Epidermal melanocyte (primary cell): ENCODE measurements around the gene USHBP1.

Experiments
- DNase-seq: peaks from one replicate; pipeline ENCODE4 v3.0.0; 2011; ENCODE audit warnings: low spot score; ENCODE audit not compliant: insufficient read length

USHBP1 gene

GRCh38 chr19:17263712-17264640, 569 bp downstream of the USHBP1 start:
- DNase-seq = no peak

DNA sequence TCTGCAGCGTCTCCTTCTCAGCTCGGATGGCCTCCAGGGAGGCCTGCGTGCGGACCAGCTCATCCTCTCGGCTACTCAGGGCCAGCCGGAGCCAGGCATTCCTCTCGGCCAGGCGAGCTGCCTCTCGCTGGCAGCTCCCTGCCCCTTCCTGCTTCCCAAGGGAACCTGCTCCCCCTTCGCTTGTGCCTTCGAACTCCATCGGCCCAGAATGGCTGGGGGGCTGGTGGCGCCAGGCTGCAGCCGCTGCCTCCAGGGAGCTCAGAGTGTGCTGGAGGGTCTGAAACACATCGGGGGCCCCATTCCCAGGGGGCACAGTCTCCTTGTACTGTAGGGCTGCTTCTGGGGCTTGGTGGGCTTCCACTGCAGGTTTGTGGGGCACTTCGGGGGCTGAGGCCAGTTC, 2.0 kb downstream of the USHBP1 start:
- no peak for DNase-seq

DNA sequence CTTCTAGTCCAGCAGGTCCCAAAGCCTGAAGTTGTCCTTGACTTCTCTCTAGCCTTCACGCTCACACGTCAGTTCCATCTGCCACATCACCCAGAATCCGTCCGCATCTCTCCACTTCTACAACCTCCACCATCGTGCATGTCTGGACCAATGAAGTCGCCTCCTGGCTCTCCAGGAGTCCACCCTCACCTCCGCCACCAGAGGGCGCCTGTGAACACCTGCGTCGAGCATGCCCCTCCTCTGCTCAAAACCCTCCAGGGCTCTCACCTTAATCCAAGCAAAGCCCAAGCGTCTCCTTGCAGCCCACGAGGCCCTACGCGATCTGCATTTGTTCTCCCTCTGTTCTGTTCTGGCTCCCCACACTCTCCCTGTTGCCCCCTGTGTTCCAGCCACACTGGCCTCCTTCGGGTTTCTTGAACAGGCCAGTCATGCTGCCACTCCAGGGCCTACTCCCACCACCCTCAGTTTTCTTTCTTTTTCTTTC, 3.7 kb downstream of the USHBP1 start:
- peak; percentile 84 for DNase-seq

- no peak for DNase-seq
These were observed 4.6 kb downstream of the USHBP1 start for GRCh38 chr19:17259934-17260333.

GRCh38 chr19:17259118-17259780, 5.3 kb downstream of the USHBP1 start:
- DNase-seq = no peak

GRCh38 chr19:17256130-17256529, 8.4 kb downstream of the USHBP1 start:
- DNase-seq = no peak

GRCh38 chr19:17255150-17255621, 9.4 kb downstream of the USHBP1 start:
- DNase-seq = no peak

DNA sequence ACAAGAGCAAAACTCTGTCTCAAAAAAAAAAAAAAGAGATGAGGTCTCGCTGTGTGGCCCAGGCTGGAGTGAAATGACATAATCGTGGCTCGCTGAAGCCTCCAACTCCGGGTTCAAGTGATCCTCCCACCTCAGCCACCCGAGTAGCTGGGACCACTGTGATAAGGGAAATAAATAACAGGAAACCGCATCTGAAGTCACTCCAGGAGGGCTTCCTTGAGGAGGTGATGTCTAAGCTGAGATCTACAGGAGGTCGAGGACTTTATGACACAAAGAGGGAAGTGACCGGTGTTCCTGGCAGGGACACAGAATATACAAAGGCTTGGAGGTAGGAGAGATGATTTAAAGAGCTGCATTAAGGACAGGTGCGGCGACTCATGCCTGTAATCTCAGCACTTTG, 9.9 kb downstream of the USHBP1 start:
- DNase-seq = no peak

DNA sequence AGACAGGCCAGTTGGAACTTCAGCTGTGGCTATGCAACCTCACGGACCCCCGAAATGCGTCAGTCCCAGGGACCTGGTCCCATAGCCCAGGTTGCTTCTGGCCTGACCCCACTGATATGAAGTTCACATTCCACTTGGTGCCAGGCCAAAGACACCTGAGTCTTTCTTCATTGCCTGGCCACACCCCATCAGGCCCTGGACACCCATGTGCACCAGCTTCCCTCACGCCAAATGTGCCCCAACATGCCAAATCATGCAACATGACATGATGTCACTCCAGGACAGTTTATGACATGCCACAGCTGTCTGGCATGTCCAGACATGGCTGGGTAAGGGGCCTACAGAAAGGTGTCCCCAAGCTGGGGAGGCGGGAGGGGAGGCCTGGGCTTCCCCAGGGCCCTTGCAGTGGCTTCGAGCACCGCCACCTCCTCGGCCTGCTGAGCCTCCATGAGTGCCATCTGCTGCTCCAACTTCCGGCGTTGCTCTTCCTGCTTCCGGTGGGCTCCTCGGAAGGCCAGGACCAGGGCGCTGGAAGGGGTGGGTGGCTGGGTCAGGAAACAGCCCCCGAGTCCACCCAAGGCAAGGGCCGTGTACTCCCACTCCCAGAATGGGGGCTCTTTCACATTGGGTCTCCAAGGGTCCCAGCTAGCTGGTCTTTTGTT, 14.5 kb downstream of the USHBP1 start:
- no peak for DNase-seq

GRCh38 chr19:17248011-17248776, 16.4 kb downstream of the USHBP1 start:
- DNase-seq = no peak

DNA sequence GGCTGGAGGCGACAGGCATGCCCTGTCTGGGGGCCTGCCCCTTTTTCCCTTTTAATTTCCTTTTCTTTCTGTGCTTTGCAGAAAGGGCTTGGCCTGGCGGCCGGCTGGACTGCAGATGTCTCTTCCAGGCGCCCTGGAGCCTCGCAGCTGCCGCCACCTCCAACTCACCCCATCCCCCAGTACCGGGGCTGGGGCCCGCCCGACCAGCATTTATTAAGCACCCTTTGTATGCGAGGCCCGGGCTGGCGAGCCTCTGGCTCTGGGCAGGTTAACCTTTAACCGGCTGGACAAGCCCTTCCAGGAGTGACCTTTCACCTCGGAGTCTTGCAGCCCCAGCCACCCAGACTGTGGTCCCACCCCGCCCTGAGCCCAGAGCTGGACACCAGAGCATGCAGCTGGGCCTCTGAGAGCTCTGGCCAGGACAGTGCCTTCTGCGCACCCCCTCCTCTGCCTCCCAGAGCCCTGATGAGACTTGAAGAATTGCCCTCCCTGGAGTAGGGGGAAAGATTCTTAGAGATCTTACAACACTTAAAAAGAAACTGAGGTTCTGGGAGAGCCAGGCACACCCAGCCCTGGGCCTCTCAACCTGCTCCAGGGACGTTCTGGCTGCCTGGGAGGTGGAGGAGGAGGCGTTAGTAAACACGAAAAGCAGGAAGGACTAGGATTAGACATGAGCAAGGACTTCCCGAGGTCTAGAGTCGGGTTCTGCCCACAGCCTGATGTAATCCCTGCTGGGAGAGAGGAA, 17.7 kb downstream of the USHBP1 start:
- DNase-seq = no peak

GRCh38 chr19:17245535-17245984, 19.0 kb downstream of the USHBP1 start, which contains the start of gene NR2F6:
NR2F6 (minus strand) TSS chr19:17245919; CDS start chr19:17245220, 699 bp downstream.
- DNase-seq = no peak

DNA sequence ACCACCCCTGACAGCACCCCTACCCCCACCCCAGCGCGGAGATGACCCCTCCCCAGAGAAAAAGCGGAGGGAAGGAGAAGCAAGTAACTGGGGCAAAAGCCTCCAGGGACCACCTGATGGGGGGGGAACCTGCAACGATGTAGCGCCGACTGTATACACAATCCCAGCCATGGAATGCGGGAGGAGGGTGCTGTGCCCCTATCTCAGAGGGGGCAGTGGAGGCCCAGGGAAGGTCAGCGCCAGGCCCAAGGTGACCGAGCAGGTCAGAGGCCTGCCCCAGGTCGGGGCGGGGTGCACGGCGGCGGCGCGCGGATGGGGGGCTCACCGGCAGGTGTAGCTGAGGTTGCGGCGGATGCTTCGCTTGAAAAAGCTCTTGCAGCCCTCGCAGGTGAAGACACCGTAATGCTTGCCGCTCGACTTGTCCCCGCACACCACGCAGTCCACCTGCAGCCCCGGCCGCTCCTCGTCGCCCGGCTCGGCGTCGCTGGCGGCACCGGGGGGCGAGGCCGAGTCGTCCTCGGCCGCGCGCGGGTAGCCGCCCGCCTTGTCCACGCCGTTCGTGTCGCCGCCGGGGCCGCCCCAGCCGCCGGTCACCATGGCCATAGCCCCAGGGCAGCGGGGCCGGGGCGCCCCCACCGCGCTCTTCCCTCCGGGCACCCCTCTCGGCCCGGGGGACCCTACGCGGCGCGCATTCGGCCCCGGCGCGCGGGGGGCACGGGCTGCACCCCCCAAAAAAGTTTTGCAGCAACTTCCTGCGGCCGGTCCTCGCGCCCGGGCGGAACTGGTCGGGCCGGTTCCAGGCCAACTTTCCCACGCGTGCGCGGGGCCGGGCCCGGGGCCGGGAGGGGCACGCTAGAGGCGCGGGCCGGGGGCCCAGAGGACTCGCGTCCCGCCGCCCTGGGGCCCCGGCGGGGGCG, 19.7 kb downstream of the USHBP1 start:
- DNase-seq = no peak

DNA sequence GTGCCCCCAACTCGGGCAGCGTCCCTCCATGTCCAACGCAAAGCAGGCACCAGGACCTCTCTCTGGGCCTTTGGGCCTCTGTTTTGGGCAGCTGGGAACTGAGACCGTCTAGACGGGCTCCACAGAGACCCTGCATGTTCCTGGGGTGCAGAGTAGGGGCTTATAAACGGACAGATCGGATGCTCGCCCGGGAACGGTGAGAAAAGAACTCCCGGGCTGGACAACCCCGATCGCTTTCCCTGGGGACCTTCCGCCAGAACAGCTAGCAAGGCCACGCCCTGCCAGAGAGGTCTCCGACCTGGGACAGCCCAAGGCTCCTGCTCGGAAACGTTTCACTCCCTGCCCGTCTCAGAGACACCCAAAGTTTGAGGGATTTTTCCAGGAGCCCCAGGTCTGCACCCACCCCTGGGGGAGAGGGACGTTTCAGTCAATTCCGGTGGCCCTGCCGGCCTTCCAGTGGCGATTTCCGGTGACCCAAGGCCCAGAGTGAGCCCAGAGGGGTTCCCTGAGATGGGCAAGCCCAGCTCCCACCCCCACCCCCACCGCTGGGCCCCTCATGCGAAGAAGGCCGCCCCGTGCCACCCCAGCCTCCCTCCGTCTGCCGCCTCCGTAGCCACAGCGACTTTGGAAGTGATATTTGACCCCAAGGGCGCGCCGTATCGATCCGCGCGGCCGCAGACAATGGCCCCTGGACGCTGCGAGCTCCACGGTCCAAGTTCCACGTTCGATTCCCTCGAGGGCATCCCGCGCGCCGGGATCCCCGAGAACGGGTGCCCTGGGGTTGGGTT, 20.5 kb downstream of the USHBP1 start:
- peak; percentile 51 for DNase-seq

- DNase-seq = no peak
These were observed 21.2 kb downstream of the USHBP1 start for GRCh38 chr19:17243211-17243829.

DNA sequence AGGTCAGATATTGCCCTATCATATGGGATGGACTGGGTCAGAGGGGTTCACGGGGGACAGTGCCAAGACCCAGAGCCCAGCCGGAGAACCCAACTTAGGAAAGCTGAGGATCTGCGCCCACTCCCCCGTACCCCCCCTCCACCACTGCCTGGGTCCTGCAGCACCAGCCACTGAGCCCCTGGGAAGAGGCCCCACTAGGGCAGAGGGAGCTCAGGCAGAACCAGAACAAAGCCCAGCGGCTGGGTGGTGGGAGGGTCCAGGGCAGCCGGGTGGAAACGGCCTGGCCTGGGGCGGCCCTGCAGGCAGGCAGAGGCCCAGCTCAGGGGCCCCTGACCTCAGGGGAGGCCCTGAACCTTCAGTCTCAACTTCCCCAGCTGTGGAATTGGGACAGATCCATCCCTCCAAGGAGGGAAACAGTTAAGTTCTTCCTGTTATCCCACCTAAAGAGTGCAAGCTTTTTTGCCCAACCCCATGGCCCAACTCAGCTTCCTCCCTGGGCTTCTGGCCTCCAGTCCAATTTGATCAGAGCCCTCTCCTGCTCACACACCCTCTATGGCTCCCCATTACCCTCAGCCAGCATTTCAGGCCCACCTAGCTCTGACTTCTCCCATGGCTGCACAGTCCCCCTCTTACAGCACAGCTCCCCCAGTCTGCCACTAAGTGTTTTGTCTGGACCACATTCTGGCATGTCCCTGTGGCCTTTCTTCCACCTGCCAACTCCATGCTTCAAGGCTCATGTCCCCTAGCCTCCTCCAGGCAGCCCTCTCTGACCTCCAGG, 21.9 kb downstream of the USHBP1 start:
- DNase-seq = no peak

DNA sequence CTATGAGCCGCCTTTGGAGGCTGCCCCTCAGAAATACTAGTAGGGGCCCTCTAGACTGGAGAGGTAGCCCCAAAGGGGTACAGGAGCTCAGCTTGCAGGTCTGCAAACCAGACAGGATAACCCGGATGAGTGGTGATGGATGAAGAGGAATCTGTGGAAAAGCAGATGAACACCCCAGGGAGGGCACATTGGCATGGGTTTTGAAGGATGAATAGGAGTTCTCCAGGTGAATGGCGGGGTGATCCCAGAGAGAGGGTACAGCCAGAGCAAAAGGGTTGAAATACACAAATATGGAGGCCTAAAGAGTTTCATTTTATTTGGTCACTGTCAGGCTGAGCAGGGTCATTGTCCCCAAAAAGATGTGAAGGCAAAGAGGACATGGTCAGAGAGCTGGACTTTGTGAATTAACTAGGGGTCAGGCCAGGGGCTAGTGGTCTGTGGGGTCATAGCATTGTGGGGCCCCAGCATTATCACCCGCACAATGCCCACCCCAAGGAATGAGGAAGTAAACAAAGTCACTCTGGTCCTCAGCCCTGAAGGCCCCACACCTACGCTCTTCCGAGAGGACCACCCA, 23.6 kb downstream of the USHBP1 start:
- DNase-seq = no peak
